Activated CD4-positive, alpha-beta T cell treated with anti-CD3 and anti-CD28 coated beads, Interleukin-2, amount 50 U/mL, for 1 hour (primary cell): Measurements from ENCODE around the gene UNC45A.
A peak's percentile ranks its signal among the peaks of the same experiment; 100 is the strongest.

Experiments
- DNase-seq: peaks from one replicate; pipeline ENCODE4 v3.0.0-alpha.2; 2020

UNC45A gene

DNA sequence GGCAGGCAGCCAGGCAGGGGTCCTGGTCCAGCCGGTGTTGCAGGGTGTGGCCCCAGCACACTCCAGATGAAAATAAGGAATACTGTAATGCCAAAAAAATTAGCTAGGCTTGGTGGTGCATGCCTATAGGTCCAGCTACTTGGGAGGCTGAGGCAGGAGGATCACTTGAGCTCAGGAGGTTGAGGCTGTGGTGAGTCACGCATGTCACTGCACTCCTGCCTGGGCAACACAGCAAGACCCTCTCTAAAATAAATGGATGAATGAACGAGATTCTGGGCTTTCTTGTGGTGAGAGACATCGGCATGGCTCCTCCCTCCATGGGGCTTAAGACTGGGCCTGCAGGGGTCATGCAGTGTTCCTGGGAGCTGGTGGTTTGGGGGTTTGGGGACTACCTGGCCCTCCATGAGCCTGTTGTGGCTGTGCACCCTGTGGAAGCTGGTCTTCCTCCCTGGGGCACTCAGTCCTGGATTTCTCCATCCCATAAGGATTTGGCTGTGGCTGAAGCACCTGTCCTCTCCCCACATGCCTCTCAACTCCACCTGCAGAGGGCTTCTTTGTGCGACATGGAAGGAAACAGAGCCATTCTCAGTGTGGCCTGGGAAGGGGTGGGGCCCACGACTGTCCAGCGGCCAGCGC lies 12.0 kb downstream of the UNC45A start:
- DNase-seq = no peak

- DNase-seq = no peak
Observed at GRCh38 chr15:90947577-90948357, 12.7 kb downstream of the UNC45A start.

- no peak for DNase-seq
Observed at GRCh38 chr15:90948506-90948905, 13.4 kb downstream of the UNC45A start.

DNA sequence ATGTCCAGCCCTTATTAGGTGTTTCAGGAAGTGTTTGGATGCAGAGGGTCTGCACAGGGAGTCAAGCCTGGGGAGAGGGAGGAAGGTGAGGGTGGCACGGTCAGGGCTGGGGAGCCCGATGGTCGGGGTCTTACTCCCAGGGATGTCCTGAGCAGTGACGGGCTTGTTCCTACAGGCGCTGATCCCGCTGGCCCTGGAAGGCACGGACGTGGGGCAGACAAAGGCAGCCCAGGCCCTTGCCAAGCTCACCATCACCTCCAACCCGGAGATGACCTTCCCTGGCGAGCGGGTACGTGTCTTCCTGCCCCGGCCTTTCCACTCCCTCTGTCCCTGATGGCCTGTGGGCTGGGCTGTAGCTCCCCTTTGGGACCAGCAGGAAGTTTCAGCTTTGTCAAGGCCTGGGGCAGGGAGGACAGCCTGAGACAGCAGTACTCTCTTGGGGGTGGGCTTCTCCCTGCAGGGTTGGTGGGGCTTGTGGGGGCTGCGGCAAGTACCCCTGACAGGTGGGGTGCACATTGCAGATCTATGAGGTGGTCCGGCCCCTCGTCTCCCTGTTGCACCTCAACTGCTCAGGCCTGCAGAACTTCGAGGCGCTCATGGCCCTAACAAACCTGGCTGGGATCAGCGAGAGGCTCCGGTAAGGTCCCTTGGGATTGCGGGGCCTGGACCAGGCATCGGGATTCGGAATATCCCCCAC lies 15.0 kb downstream of the UNC45A start:
- DNase-seq = no peak

GRCh38 chr15:90950676-90951075 lies 15.6 kb downstream of the UNC45A start:
- no peak for DNase-seq

- no peak for DNase-seq
Observed at GRCh38 chr15:90952901-90953677, 18.0 kb downstream of the UNC45A start.

DNA sequence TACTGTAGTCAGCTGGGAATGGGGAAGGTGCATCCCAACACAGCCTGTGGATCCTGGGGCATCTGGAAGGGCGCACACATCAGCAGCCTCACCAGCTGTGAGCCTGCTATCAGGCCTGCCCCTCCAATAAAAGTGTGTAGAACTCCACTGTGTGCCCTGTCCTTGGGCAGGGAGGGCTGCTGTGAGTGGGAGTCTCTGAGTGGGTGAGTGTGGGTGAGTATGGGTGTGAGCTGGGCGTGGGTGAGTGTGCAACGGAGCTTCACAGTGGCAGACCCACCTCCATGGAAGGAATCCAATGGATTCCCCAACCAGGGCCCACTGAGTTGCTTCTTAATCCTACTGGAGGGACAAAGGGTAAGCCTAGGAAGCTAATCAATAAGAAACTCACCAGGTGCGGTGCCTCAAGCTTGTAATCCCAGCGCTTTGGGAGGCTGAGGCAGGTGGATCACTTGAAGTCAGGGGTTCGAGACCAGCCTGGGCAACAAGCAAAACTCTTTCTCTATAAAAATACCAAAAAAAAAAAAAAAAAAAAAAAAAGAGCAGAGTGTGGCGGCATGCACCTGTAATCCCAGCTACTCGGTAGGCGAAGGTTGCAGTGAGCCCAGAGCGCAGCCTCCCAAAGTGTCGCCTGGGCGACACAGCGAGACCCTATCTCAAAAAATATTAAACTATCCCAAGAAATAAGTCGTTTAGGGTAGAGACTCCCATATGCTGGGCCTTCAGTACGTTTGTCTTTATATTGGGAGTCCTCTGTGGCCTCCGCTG lies 19.0 kb downstream of the UNC45A start:
- no peak for DNase-seq

GRCh38 chr15:90954712-90955623 lies 19.9 kb downstream of the UNC45A start, which contains the start of gene RCCD1:
RCCD1 (plus strand) TSS chr15:90954884; CDS start chr15:90956735, 1,851 bp downstream.
- DNase-seq = peak; percentile 79

GRCh38 chr15:90955624-90956273 lies 20.7 kb downstream of the UNC45A start:
- no peak for DNase-seq

DNA sequence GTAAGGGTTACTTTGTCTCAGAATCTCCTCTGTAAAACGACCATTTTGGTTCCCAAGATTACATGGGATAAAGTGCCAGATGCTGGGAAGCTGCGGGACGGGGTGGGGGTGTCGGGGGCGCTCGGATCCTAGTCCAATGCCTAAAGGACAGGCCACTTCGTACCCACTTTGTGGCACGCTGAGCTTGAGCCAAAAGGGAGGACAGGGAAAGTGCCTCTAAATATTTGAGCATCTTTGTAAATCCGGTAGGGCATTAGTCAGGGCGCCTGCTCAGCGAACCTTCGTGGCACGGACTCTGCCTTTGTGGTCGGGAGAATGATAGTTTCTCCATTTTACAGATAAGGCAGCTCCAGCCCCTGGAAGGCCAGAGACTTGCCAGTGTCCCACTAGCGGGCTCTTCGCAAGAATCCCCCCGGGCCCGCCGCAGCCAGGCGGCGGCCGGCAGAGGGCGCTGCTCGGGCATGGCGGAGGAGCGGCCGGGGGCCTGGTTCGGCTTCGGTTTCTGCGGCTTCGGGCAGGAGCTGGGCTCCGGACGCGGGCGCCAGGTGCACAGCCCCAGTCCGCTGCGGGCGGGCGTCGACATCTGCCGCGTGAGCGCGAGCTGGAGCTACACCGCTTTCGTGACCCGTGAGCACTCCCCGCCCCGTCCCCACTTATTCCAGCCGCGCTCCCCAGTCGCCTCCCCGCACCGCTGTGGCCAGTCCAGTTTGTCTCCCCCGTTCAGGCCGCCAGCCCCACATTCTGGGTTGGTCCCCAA lies 21.4 kb downstream of the UNC45A start:
- peak; percentile 63 for DNase-seq

- DNase-seq = no peak
Observed at GRCh38 chr15:90957031-90957790, 22.1 kb downstream of the UNC45A start.

GRCh38 chr15:90957791-90958190 lies 22.7 kb downstream of the UNC45A start:
- DNase-seq = no peak

DNA sequence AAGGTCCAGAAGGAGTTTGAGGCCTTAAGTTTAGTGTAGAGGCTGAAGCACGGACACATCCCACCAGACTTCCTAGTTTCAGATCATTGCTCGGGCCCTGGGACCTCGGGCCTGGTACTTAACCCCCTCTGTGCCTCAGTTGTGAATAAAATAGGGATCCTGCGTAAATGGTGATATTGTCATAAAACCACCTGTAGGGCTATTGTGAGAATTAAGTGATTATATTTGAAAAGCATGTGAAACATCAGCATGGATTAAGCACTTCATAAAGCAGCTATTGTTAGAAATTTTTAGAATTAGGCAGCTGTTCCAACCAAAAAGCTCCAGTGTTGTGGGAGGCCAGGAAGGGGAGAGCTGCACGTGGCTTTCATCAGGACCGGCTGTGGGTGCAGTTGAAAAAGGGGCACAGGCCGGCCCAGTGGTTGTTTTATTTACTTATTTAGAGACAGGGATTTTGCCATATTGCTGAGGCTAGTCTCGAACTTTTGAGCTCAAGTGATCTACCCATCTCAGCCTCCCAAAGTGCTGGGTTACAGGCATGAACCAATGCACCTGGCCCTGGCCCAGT lies 24.0 kb downstream of the UNC45A start:
- no peak for DNase-seq

GRCh38 chr15:90959894-90960293 lies 24.8 kb downstream of the UNC45A start:
- DNase-seq = no peak

- no peak for DNase-seq
Observed at GRCh38 chr15:90960298-90961091, 25.4 kb downstream of the UNC45A start.

DNA sequence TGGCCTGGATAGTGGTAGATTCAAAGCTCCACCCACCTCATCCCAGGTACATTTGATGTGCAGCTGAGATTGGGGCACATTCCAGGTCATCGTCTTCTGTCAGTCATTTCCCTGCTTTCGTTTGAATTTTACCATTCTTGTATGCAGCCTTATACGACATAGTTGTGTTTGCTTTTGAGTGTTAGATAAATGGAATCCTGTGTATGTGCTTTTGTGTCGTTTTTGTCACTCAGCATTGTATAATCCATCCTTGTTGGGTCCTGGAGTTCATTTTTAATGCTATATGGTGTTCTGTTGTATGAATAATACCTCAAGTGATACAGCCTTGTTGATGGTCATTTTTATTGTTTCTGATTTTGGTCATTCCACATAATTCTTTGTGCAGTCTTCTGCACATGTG lies 26.9 kb downstream of the UNC45A start:
- DNase-seq = no peak

- no peak for DNase-seq
Observed at GRCh38 chr15:90966262-90966661, 31.2 kb downstream of the UNC45A start.

- DNase-seq = no peak
Observed at GRCh38 chr15:90967206-90967605, 32.1 kb downstream of the UNC45A start.
